H1 (cell line): ENCODE measurements around the gene SCYL1. TPM values are rescaled to one million over a fixed set of nuclear protein-coding genes. Genes with fewer than 3 reads are reported as not detected.
A peak's percentile ranks its signal among the peaks of the same experiment; 100 is the strongest.

Experiments used
- CTCF ChIA-PET: fragments of 300-600 bp; sonication (Branson Sonifier 250); formaldehyde crosslinking; loops from one replicate; lab custom pipeline; 2021; ENCODE audit not compliant: partially characterized antibody; lab: Charles Lee
- POLR2A ChIA-PET: fragments of 300-600 bp; sonication (Branson Sonifier 250); formaldehyde crosslinking; loops from one replicate; lab custom pipeline; 2021; ENCODE audit warnings: inconsistent platforms; ENCODE audit not compliant: partially characterized antibody; lab: Charles Lee
- DNase-seq, 2 experiments: peaks; one replicate each; pipeline versions ENCODE4 v3.0.0 to v3.0.0-alpha.2; 2010 to 2022; ENCODE audit warnings: low spot score in 2 of 2, low read depth in 1 of 2, mixed read lengths in 1 of 2
- FAIRE-seq: peaks from 2 replicates; lab custom pipeline; 2011; peaks lifted over from hg19 to GRCh38; lab: Jason Lieb, UNC
- H2AFZ ChIP-seq: 2 replicates; pipeline ENCODE4 v1.8.1; 2012; ENCODE audit warnings: low read length, inconsistent platforms
- H2AK5ac ChIP-seq: 2 replicates; pipeline ENCODE4 v1.6.1; 2013; ENCODE audit warnings: low read depth, low read length
- H2BK120ac ChIP-seq: replicated peaks from 2 replicates; pipeline ENCODE3; 2013; ENCODE audit warnings: low read depth, low read length, inconsistent platforms
- H2BK12ac ChIP-seq: 2 replicates; pipeline ENCODE4 v1.6.1; 2013; ENCODE audit warnings: low read depth, low read length
- H2BK15ac ChIP-seq: 2 replicates; pipeline ENCODE4 v1.6.1; 2013; ENCODE audit warnings: low read length
- H2BK20ac ChIP-seq: 2 replicates; pipeline ENCODE4 v1.6.1; 2013; ENCODE audit warnings: low read length
- H2BK5ac ChIP-seq: 2 replicates; pipeline ENCODE4 v1.6.1; 2013; ENCODE audit warnings: low read depth, low read length
- H3K14ac ChIP-seq: 2 replicates; pipeline ENCODE4 v1.6.1; 2013; ENCODE audit warnings: inconsistent platforms; ENCODE audit not compliant: insufficient read length
- H3K18ac ChIP-seq: 2 replicates; pipeline ENCODE4 v1.6.1; 2013; ENCODE audit warnings: low read length; ENCODE audit errors: extremely low read depth
- H3K23ac ChIP-seq: 2 replicates; pipeline ENCODE4 v1.6.1; 2013; ENCODE audit warnings: inconsistent platforms; ENCODE audit not compliant: insufficient read length
- H3K23me2 ChIP-seq: 2 replicates; pipeline ENCODE4 v1.6.1; 2013; ENCODE audit warnings: low read depth, low read length
- H3K27ac ChIP-seq: 2 replicates; pipeline ENCODE4 v1.6.1; 2011; ENCODE audit warnings: low read depth, low read length, inconsistent platforms
- H3K27me3 ChIP-seq, 4 experiments: replicated peaks in 1 of 4; 1 replicate in 1 of 4; 2 replicates in 3 of 4; pipeline versions ENCODE4 v1.6.1 to v1.8.1; 2011 to 2013; ENCODE audit warnings: low read length in 3 of 4, mild to moderate bottlenecking in 3 of 4, inconsistent platforms in 2 of 4, mixed read lengths in 2 of 4, moderate library complexity in 1 of 4; ENCODE audit not compliant: control insufficient read depth in 3 of 4, insufficient read depth in 3 of 4; ENCODE audit errors: extremely low read depth in 1 of 4
- H3K36me3 ChIP-seq, 4 experiments: 2 replicates each; pipeline versions ENCODE4 v1.6.1 to v1.8.1; 2011 to 2013; ENCODE audit warnings: mild to moderate bottlenecking in 4 of 4, low read length in 3 of 4, moderate library complexity in 2 of 4, control low read depth in 1 of 4, inconsistent platforms in 1 of 4; ENCODE audit not compliant: insufficient read depth in 4 of 4, control insufficient read depth in 2 of 4
- H3K4ac ChIP-seq: replicated peaks from 2 replicates; pipeline ENCODE3; 2013; ENCODE audit warnings: low read length, low read depth, mixed read lengths, inconsistent platforms; ENCODE audit not compliant: insufficient read length
- H3K4me1 ChIP-seq, 4 experiments: replicated peaks in 1 of 4; 1 replicate in 1 of 4; 2 replicates in 3 of 4; pipeline versions ENCODE4 v1.6.1 to v1.8.1; 2011 to 2013; ENCODE audit warnings: low read length in 3 of 4, inconsistent platforms in 2 of 4, mixed read lengths in 1 of 4; ENCODE audit not compliant: insufficient read depth in 4 of 4, control insufficient read depth in 3 of 4
- H3K4me2 ChIP-seq, 2 experiments: 2 replicates each; pipeline versions ENCODE4 v1.6.1 to v1.8.1; 2011 to 2013; ENCODE audit warnings: low read depth in 2 of 2, low read length in 2 of 2, control low read depth in 1 of 2, inconsistent platforms in 1 of 2, mild to moderate bottlenecking in 1 of 2; ENCODE audit not compliant: insufficient read depth in 1 of 2
- H3K4me3 ChIP-seq, 4 experiments: fragments of 200-600, 300-600 bp in 1 of 4; sonication (generic), shearing (Covaris generic), sonication (Bioruptor Twin) in 1 of 4; 2 replicates each; pipeline versions ENCODE4 v1.5.1 to v1.8.1; 2011 to 2016; ENCODE audit warnings: low read length in 4 of 4, low read depth in 3 of 4, control low read depth in 2 of 4, inconsistent platforms in 2 of 4, mild to moderate bottlenecking in 2 of 4, mixed read lengths in 1 of 4, moderate library complexity in 1 of 4; ENCODE audit not compliant: insufficient read depth in 2 of 4; ENCODE audit errors: extremely low read depth in 1 of 4
- H3K56ac ChIP-seq: replicated peaks from 2 replicates; pipeline ENCODE3; 2013; ENCODE audit warnings: low read depth, mild to moderate bottlenecking, mixed read lengths, low read length, inconsistent platforms; ENCODE audit not compliant: insufficient read length
- H3K79me1 ChIP-seq: 2 replicates; pipeline ENCODE4 v1.6.1; 2013; ENCODE audit warnings: low read depth, low read length, control low read depth
- H3K79me2 ChIP-seq, 2 experiments: 2 replicates each; pipeline versions ENCODE4 v1.6.1 to v1.8.1; 2012 to 2013; ENCODE audit warnings: low read length in 2 of 2, mild to moderate bottlenecking in 2 of 2, inconsistent platforms in 1 of 2; ENCODE audit not compliant: insufficient read depth in 2 of 2, control insufficient read depth in 1 of 2
- H3K9ac ChIP-seq, 4 experiments: replicated peaks in 1 of 4; 1 replicate in 1 of 4; 2 replicates in 3 of 4; pipeline versions ENCODE4 v1.6.1 to v1.8.1; 2011 to 2013; ENCODE audit warnings: low read depth in 3 of 4, low read length in 3 of 4, control low read depth in 2 of 4, mild to moderate bottlenecking in 2 of 4, moderate library complexity in 2 of 4, inconsistent platforms in 1 of 4; ENCODE audit errors: extremely low read depth in 1 of 4
- H3K9me3 ChIP-seq, 2 experiments: 2 replicates each; pipeline versions ENCODE4 v1.6.1 to v1.8.1; 2012 to 2013; ENCODE audit warnings: mild to moderate bottlenecking in 2 of 2, moderate library complexity in 2 of 2, control low read depth in 1 of 2, inconsistent platforms in 1 of 2, low read depth in 1 of 2, low read length in 1 of 2, mixed read lengths in 1 of 2; ENCODE audit not compliant: insufficient read depth in 2 of 2
- H4K20me1 ChIP-seq, 2 experiments: replicated peaks in 1 of 2; 2 replicates each; pipeline versions ENCODE3 to v1.8.1; 2011 to 2013; ENCODE audit warnings: inconsistent platforms in 2 of 2, low read length in 2 of 2, mild to moderate bottlenecking in 1 of 2; ENCODE audit not compliant: insufficient read depth in 2 of 2, control insufficient read depth in 1 of 2
- H4K5ac ChIP-seq: 2 replicates; pipeline ENCODE4 v1.6.1; 2013; ENCODE audit warnings: low read length, low read depth, mixed read lengths, inconsistent platforms; ENCODE audit not compliant: insufficient read length
- H4K8ac ChIP-seq: 2 replicates; pipeline ENCODE4 v1.8.0; 2013; ENCODE audit warnings: mild to moderate bottlenecking, moderate library complexity, low read length, inconsistent platforms; ENCODE audit not compliant: insufficient read depth; ENCODE audit errors: extremely low read depth
- H4K91ac ChIP-seq: replicated peaks from 2 replicates; pipeline ENCODE3; 2013; ENCODE audit warnings: low read length, mixed read lengths, inconsistent platforms; ENCODE audit not compliant: insufficient read length
- SP1 ChIP-seq: IDR thresholded peaks from 2 replicates; pipeline ENCODE4 v1.6.1; 2011; ENCODE audit warnings: low read depth, low read length
- YY1 ChIP-seq: IDR thresholded peaks from 2 replicates; pipeline ENCODE4 v1.6.1; 2011; ENCODE audit warnings: low read depth, mild to moderate bottlenecking, low read length
- WGBS, 2 experiments: shearing (Covaris generic) in 1 of 2; methylation state at CpG; one replicate each; pipeline versions ENCODE4 v1.1.6 to v1.1.7; 2013 to 2015; ENCODE audit warnings: low lambda C conversion rate in 2 of 2, mixed read lengths in 2 of 2, inconsistent platforms in 1 of 2, low coverage in 1 of 2, missing lambda C conversion rate in 1 of 2; ENCODE audit not compliant: insufficient replicate concordance in 2 of 2, insufficient coverage in 1 of 2, insufficient read length in 1 of 2; ENCODE audit errors: extremely low coverage in 1 of 2, missing lambda C conversion rate in 1 of 2; 5-methylcytosine and 5-hydroxymethylcytosine counted together
- polyA plus RNA-seq, 7 experiments: library from polyadenylated mRNA; depleted of rRNA in 3 of 7; stranded (reverse) in 5 of 7; unstranded in 2 of 7; fragments of >200 nt in 5 of 7; fragments of 200-250 nt in 2 of 7; gene quantifications; 1 replicate in 5 of 7; 2 replicates in 1 of 7; 4 replicates in 1 of 7; pipeline versions ENCODE4 v1.2.1 to v1.2.3, GENCODE V29; 2011 to 2013; ENCODE audit warnings: missing spikeins in 2 of 7, mixed read lengths in 2 of 7
- total RNA-seq: library from RNA; stranded (reverse); fragmentation: NEBNext Ultra II Directional; extraction: Animal tissue kit (Norgen Biotek cat#: 25700); gene quantifications from 2 replicates; pipeline ENCODE4 v1.2.1, GENCODE V29; 2021

Gene SCYL1
- total and polyA plus RNA-seq, 2 of the 8 experiments (the other 6 are each of a cell fraction or from before 2014, with no cell fraction given) = 59.8 to 77.7 TPM

DNA sequence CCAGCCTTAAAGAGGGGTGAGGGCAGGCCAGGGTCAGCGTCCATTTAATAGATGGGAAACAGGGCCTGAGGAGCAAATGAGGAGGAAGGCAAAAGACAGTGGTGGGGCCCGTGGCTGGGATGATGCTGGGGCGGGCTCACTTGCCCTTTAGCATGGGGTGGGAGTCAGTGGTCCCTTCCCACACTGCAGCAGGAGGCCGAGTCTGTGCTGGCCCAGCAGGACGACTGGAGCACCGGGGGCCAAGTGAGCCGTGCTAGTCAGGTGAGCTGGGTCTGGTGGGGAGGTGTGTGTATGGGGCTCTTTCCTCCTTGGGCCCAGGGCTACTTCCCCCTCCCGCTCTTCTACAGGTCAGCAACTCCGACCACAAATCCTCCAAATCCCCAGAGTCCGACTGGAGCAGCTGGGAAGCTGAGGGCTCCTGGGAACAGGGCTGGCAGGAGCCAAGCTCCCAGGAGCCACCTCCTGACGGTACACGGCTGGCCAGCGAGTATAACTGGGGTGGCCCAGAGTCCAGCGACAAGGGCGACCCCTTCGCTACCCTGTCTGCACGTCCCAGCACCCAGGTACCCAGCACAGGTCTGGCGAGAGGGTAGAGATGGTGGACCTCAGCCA lies 12.8 kb downstream of the SCYL1 start:
- no peak overlapping the region for H2AK5ac ChIP-seq
- H3K4me2 ChIP-seq = no peak overlapping the region
- H3K23me2 ChIP-seq = peaks cover 16% of the 10 kb centered on the region
- no peak overlapping the region for H2AFZ ChIP-seq
- H3K4me1 ChIP-seq = peaks cover 0 to 9% (median 1%) of the 10 kb centered on the region in 4 experiments; a peak in 5 of 7 replicates
- no peaks in the 10 kb centered on the region for H3K79me1 ChIP-seq
- FAIRE-seq (no peak), DNase-seq (no peak)
- H3K79me2 ChIP-seq = no peaks in the 10 kb centered on the region
- H2BK15ac ChIP-seq = no peak overlapping the region
- H3K14ac ChIP-seq = no peak overlapping the region
- H3K27me3 ChIP-seq = peaks cover 0 to 24% (median 13%) of the 10 kb centered on the region in 4 experiments; a peak in 6 of 7 replicates
- no peak overlapping the region for H3K9ac ChIP-seq
- H2BK5ac ChIP-seq = no peak overlapping the region
- H4K8ac ChIP-seq = peak overlapping the region; percentile 75; the same call in 1 of the 2 replicates
- H3K4ac ChIP-seq = no peak overlapping the region
- POLR2A ChIA-PET = interaction anchor here (0.7 to 5.2 kb wide), 8 partner anchors 10 to 69 kb away, joined by 3 to 62 read pairs (median 8); partner anchors contain the start of genes FAM89B and SCYL1
- CTCF ChIA-PET = interaction anchor here (0.5 to 6.4 kb wide), 7 partner anchors 9 to 826 kb away, joined by 3 to 108 read pairs (median 3); partner anchors contain the start of gene SCYL1
- H4K91ac ChIP-seq = no peak overlapping the region
- no peak overlapping the region for H3K27ac ChIP-seq
- H2BK12ac ChIP-seq = no peak overlapping the region
- no peaks in the 10 kb centered on the region for H3K9me3 ChIP-seq
- H2BK120ac ChIP-seq = no peak overlapping the region
- peaks cover 3 to 15% of the 10 kb centered on the region in 2 experiments for H4K20me1 ChIP-seq
- no peak overlapping the region for H3K4me3 ChIP-seq
- peaks cover 2 to 7% (median 4%) of the 10 kb centered on the region in 4 experiments; a peak in 6 of 8 replicates for H3K36me3 ChIP-seq
- no peak overlapping the region for H2BK20ac ChIP-seq
- no peak overlapping the region for H4K5ac ChIP-seq
- WGBS, 2 experiments = 94% methylated on average over 18 of the region's 18 CpGs; no CpG with 5 or more reads in 1 of the 2 experiments
- H3K23ac ChIP-seq = no peak overlapping the region
- H3K56ac ChIP-seq = no peak overlapping the region
- no peak overlapping the region for H3K18ac ChIP-seq
- TF ChIP-seq SP1 (no peak), YY1 (no peak)
